HepG2 (cell line): Measurements from ENCODE around the gene HARBI1.

Experiments used
- CREM ChIP-seq, 2 experiments: sonication (generic) in 1 of 2; formaldehyde crosslinking in 1 of 2; IDR thresholded peaks; 2 replicates each; pipeline versions ENCODE4 v1.4.0 to v1.6.1; 2016 to 2020; ENCODE audit warnings: antibody characterized with exemption in 1 of 2, mild to moderate bottlenecking in 1 of 2, missing genetic modification reagents in 1 of 2
- NFIC ChIP-seq: IDR thresholded peaks from 2 replicates; pipeline ENCODE4 v1.6.1; 2012; ENCODE audit warnings: mild to moderate bottlenecking, low read length, inconsistent platforms
- TF ChIP-seq, protein P1 (sequence below): IDR thresholded peaks from 2 replicates; pipeline ENCODE4 v1.6.1; 2016; ENCODE audit warnings: missing compliant biosample characterization, missing genetic modification reagents, borderline replicate concordance
- TF ChIP-seq, protein P2 (sequence below): sonication (generic); formaldehyde crosslinking; IDR thresholded peaks from 2 replicates; pipeline ENCODE4 v1.4.0; 2020; ENCODE audit warnings: low read depth, missing genetic modification reagents

- TF ChIP-seq NFIC = no peak
- TF ChIP-seq, protein P1, sequence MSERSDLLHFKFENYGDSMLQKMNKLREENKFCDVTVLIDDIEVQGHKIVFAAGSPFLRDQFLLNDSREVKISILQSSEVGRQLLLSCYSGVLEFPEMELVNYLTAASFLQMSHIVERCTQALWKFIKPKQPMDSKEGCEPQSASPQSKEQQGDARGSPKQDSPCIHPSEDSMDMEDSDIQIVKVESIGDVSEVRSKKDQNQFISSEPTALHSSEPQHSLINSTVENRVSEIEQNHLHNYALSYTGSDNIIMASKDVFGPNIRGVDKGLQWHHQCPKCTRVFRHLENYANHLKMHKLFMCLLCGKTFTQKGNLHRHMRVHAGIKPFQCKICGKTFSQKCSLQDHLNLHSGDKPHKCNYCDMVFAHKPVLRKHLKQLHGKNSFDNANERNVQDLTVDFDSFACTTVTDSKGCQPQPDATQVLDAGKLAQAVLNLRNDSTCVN = no peak
- TF ChIP-seq, protein P2, sequence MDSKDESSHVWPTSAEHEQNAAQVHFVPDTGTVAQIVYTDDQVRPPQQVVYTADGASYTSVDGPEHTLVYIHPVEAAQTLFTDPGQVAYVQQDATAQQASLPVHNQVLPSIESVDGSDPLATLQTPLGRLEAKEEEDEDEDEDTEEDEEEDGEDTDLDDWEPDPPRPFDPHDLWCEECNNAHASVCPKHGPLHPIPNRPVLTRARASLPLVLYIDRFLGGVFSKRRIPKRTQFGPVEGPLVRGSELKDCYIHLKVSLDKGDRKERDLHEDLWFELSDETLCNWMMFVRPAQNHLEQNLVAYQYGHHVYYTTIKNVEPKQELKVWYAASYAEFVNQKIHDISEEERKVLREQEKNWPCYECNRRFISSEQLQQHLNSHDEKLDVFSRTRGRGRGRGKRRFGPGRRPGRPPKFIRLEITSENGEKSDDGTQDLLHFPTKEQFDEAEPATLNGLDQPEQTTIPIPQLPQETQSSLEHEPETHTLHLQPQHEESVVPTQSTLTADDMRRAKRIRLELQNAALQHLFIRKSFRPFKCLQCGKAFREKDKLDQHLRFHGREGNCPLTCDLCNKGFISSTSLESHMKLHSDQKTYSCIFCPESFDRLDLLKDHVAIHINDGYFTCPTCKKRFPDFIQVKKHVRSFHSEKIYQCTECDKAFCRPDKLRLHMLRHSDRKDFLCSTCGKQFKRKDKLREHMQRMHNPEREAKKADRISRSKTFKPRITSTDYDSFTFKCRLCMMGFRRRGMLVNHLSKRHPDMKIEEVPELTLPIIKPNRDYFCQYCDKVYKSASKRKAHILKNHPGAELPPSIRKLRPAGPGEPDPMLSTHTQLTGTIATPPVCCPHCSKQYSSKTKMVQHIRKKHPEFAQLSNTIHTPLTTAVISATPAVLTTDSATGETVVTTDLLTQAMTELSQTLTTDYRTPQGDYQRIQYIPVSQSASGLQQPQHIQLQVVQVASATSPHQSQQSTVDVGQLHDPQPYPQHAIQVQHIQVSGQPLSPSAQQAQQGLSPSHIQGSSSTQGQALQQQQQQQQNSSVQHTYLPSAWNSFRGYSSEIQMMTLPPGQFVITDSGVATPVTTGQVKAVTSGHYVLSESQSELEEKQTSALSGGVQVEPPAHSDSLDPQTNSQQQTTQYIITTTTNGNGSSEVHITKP (CRISPR knock-in tag) = no peak
- no peak for TF ChIP-seq CREM (IDR thresholded peaks at IDR 0.05)
- no peak for TF ChIP-seq CREM (CRISPR knock-in tag; IDR thresholded peaks at IDR 0.05)
These were observed 51.7 kb downstream of the HARBI1 start for GRCh38 chr11:46565232-46565840.
